T-helper 2 cell treated with Interferon-gamma antibody and Interleukin-4, amounts not matched to agents 100 ng/mL and 5 ng/mL, for 36 hours (primary cell): ENCODE data around the gene APOL2. TPM values are rescaled to one million over a fixed set of nuclear protein-coding genes. Genes with fewer than 3 reads are reported as not detected.
"Not testable (repeated sequence)": the region's sequence is repeated elsewhere in the genome, so short reads cannot be mapped to it uniquely, and the experiment has no call there.

Source experiments
- intact Hi-C: fragments of 100-400 bp; cut with micrococcal nuclease; formaldehyde crosslinking; loops from one replicate; pipeline ENCODE4 v1.15.1; 2023
- total RNA-seq: library from RNA; stranded (reverse); gene quantifications from 2 replicates; pipeline ENCODE4 v1.2.3, GENCODE V29; 2022

Gene APOL2
- total RNA-seq, 1 donor from 2014 or later, result 89.9 TPM

DNA sequence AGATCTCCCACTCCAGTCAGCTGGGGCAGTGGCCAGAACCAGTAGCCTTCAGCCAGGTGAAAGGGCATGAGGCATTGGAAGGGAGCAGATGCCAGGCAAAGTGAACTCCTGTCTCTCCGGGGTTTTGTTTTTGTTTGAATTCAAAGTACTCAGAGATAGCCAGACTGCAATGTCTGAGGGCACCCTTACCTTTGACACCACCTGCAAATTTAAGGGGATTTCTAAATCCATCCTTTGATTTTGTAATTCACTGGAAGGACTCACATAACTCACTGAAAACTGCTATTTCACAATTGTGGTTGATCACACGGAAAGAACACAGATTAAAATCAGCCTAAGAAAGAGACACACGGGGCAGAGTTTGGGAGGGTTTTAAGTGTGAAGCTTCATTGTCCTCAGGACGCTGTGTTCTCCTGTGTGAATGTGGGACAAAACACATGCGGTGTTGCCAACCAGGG is 23.9 kb upstream of the APOL2 start:
- intact Hi-C loops, result not testable (repeated sequence)

DNA sequence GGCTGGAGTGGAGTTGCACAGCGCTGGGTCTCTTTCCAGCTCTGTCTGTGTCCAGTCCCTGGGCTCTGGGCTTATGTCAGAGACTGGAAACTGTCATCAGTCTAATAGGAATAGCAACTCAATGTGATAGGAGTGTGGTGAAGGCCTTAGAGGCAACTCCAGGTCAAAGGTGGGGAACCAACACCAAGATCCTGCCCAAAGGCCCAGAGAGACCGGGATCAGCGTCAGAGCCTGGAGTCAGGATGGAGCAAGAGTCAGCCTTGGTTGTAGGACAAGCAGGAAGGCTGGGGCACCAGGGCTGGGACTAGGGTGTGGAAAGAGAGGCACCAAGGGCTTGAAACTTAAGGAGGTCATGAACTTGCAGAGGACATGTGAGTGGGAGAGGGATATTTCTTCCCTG is 23.0 kb upstream of the APOL2 start:
- intact Hi-C loops, result not testable (repeated sequence)

DNA sequence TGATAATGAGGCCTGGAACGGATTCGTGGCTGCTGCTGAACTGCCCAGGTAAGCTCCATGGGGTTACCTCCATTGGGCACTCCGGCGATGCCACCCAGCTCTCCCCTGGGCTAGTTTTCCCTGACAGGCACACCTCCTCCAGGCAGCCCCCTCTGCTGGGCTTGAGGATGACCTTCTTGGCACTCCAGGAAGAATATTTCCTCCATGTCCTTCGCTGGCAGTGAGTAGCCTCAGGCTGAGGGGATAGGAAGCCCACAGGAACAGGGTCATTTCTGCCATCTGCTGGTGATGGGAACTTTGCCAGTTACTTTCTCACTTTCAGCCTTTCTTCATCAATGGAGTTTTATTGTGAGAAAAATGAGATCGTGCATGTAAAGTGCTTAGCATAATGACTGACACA is 22.3 kb upstream of the APOL2 start:
- intact Hi-C loops, result not testable (repeated sequence)

DNA sequence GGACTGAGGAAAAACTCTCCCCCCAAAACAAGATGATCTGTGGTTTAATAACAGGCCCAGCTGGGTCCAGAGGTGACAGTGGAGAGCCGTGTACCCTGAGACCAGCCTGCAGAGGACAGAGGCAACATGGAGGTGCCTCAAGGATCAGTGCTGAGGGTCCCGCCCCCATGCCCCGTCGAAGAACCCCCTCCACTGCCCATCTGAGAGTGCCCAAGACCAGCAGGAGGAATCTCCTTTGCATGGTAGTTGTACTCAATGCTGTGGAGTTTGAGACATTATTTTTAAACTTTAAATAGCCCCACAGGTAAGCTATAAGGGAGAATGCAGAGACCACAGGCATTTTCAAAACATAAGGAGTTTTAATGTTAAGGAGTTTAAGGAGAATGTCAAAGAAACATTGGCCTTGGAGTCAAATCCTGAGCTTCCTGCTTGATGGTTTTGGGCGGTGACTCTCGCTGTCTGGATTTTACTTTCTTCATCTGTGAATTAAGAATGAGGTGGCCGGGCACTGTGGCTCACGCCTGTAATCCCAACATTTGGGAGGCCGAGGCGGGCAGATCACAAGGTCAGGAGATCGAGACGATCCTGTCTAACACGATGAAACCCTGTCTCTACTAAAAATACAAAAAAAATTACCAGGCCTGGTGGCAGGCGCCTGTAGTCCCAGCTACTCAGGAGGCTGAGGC is 20.4 kb upstream of the APOL2 start:
- intact Hi-C loops, result no loop called here

DNA sequence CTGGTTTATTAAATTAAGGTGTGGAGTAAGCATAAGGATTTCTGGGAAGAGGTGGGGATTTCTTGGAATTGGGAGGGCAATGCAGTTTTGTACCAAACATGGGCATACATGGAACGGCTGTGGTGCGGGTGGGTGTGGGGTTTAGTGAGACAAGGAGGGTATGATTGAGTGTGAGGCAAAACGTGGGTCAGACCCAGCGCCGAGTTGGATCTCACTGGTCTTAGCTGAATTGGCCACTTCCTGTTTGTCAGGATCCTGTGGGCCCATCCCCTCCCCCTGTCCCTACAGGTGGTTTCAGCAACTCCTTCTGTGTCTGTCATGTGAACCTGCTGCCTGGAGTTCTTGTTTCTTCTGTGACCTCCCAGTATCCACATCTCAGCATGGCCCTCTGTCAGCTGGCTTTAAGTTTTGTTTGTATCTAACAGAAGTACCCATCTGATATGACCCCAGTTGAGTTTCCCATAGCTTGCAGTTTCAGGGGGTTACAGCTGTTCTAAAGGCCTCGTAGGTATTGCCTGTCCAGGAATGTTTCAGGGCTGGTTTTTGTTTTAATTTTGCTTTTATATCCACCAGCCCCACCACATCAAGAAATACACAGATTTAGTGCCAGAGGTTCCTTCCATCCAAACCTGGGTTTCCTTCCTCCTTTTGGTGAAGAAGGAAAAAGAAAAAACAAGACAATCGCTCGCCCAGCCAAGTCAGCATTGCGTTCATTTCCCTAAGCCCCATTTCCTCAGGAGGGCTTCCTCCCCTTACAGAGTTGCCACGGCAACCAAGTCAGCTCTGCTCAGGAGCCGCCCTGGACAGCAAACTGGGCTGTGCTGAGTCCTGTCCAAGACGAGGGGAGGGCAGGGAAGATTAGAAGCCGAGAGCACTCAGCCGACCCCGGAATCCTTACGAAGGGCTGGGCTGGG is 19.6 kb upstream of the APOL2 start:
- intact Hi-C loops, result no loop called here

DNA sequence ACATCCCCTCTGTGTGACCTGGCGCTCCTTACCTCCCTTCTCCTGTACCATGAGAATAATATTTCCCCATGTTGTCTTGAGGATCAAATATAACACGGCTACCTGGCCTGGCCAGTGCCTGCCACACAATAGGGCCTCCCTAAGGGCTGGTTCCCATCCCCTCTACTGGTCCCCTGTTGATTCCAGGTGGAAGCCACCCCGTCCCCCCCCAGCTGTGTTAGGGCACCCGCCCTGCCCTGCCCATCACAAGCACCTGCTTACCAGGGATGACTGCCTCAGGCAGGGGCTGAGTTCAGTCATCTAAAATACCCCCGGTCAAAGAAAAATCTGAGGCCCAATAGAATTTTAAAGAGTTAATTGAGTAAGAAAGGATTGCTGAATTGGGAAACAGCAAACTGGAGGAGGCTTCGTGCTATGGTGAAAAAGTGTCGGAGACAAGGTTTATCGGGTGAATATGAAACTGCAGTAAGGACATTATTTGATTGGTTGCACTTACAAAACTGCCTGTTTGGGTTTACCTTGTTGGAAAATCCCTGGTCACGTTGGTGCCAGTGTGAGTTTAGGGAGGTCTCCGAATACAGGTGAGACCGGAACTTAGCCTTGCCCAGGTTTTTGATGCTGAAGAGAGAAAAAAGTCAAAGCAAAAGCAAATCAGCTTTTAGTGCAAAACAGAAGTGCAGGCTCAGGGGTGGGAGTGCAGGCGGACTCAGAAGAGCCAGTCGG is 18.8 kb upstream of the APOL2 start:
- intact Hi-C loops, result no loop called here

DNA sequence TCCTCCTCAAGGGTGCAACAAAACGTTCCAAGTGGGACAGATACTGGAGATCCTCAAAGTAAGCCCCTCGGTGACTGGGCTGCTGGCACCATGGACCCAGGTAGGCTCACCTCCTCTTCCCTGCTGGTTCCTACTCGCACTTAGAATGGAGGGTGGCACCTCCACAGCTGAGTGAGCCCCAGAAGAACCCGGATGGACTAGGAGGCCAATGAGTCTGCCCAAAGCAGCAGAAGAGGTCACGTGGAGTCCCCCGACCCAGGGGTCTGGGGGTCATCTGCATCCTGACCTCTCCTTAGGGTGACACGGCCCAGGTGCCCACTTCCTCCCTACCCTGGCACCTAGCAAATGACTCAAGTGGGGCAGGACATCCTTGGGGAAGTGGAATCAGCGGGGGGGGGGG is 18.0 kb upstream of the APOL2 start:
- intact Hi-C loops, result no loop called here

DNA sequence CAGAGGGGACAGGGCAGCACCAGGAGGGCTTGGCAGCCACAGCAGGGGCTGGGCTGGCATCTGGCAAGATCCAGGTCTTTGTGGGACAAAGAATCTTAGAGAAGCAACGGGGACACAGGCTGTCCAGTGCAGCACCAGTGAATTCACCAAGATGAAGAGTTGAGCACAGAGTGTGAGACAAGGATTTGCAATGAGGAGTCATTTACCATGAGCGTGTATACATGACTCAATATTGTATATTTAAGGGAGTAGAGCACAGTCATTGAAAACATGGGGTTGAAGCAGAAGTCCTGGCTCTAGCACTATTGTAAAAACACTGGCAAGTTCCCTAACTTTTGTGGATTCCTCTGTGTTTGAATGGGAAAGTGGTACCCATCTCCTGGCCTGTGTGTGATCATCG is 17.2 kb upstream of the APOL2 start:
- intact Hi-C loops, result no loop called here

DNA sequence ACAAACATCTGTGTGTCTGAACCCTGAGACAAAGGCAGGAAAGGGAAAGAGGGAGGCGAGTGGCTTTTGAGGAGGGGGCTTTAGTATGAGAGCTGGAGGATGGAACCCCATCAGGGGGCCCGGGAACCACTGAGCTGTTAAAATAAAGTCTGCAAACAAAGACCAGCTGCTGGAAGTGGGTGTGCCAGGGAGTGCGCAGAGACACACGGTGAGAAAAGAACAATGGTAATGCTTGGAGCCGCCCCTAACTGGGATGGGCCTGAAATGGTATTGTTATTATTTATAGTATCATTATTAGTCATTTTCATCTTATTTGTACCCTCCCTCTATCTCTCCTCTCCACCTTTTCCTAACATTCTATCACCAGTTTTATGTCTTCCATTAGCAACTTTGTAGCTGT is 16.2 kb upstream of the APOL2 start:
- intact Hi-C loops, result not testable (repeated sequence)

DNA sequence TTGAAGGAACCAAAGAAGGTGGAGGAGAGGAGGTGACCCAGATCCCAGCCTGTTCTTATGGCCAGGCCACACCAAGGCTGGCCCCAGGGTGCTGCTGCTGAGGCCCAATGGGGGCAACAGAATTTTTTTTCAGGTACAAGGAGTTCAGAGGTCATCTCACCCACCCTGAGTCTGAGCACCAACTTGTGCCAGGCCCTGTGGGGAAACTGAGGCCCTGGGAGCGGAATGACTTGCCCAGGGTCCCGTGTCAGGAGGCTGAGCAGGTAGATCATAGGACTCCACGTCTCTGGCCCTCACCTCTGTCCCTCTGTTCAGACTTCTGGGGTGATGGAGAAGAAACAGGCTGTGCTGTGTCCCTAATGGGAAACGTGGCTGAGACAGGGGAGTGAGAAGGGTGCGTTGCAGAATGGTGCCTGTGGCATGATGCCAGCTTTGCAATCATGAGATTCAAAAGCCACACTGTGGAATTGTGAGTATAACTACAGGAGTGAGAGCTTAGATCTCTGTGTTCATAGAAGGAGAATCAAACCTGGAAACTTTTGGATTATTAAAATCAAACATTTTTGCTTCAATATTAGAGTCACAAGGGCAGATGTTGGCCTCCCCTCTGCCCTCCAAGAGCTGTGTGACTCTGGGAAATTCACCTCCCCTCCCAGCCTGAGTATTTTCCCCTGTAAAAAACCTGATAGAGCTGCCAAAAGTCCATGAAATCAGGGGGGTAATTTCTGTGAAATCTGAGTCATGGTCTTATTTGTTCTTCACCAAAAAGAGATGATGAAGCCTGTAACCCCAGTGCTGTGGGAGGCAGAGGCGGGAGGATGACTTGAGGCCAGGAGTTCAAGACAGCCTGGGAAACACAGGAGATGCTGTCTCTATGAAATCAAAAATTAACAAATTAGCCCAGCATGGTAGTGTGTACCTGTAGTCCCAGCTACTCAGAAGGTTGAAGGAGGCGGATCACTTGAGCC is 14.5 kb upstream of the APOL2 start:
- intact Hi-C loops, result loop anchor here (1.0 kb wide), 1 partner anchor 15 kb away; the partner anchor contains the start of gene APOL2

DNA sequence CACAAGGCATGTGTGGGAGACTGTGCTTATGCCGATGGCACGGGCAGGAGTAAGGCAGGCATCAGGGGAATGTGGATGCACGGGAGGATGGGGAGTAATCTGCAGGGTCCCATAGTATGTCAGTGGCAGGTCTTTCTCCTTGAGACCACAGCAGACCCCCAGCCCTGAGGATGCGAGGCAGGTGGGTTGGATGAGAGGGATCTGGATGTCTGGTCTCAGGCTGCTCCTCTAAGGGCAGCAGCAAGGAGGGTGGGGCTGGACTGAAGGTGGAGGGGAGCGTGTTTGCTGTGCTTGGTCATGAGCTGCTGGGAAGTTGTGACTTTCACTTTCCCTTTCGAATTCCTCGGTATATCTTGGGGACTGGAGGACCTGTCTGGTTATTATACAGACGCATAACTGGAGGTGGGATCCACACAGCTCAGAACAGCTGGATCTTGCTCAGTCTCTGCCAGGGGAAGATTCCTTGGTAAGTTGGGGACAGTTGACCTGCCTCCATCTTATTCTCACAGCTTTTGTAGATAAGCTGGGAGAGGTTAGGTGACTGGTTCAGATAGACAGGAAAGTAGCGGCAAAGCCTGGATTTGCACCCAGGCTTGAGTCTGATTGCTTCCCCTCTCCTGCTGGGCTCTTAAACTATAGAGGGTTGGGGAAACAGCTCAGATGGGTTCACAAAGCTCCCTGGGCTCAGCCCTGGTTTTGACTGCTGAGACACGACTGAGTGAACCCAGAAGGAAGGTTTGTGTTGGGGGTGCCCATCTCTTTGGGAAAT is 13.6 kb upstream of the APOL2 start, which contains the start of gene APOL1:
TSS of gene APOL1 (plus strand) at position 380 of the 769 bp plus-strand sequence. CDS start 1,823 bp downstream, outside the sequence.
- intact Hi-C loops, result loop anchor here (1.0 kb wide), 1 partner anchor 14 kb away; the partner anchor contains the start of gene APOL2

DNA sequence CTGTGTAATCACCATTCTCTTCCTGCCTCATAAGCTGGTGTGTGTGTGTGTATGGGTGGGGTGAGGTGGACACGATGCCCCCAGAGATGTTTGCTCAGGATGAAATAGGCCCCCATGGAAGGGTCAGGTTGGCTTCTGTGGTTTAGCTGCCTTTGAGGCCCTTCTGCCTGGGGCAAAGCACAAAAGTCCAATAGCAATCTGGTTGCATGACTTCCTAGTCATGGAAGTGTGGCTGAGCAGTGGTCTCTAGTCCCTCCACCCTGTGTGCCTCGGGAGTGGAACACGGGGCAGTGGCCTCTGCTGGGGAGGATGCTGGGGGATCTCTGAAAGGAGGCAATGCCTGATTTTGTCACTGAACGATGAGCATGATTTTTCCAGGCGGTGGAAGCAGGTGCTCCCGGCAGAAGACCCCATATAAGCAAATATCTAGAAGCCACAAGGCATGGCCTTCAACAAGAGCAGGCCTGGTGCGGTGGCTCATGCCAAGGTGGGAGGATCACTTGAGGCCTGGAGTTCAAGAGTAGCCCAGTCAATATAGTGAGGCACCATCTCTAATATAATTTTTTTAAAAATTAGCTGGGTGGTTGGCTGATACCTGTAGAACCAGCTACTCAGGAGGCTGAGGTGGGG is 12.8 kb upstream of the APOL2 start:
- intact Hi-C loops, result not testable (repeated sequence)

DNA sequence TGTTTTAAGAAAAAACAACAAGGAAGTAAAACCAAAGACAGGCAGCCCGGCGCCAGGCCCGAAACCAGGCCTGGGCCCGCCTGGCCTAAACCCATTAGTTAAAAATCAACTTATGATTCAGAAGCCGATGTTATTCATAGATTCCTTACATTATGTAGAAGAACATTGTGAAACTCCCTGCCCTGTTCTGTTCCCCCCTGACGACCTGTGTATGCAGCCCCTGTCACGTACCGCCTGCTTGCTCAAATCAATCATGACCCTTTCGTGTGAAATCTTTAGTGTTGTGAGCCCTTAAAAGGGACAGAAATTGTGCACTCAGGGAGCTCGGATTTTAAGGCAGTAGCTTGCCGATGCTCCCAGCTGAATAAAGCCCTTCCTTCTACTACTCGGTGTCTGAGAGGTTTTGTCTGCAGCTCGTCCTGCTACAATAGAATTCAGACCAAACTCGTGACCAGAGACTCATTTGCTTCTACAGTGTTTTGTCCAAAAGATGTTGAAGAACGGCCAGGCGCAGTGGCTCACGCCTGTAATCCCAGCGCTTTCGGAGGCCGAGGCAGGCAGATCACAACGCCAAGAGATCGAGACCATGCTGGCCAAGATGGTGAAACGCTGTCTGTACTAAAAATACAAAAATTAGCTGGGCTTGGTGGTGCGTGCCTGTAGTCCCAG is 11.1 kb upstream of the APOL2 start:
- intact Hi-C loops, result not testable (repeated sequence)

DNA sequence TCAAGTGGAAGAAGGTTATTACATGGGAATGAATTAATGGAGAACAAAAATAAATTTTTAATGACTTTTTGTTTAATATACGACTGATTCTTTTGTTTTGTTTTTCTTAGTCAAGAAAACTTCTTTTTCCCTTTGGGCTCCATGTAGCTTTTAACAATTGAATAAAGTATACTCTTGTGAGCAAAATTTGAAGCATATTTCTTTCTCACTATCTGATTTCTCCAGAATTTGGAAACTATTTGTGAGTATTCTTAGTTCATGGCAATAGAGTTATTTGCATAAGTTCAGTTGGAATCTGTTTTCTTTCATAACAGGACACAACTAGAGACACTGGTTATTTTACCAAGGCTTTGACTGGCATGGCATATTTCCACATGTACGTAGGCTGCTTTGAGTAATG is 9.8 kb upstream of the APOL2 start:
- intact Hi-C loops, result no loop called here

DNA sequence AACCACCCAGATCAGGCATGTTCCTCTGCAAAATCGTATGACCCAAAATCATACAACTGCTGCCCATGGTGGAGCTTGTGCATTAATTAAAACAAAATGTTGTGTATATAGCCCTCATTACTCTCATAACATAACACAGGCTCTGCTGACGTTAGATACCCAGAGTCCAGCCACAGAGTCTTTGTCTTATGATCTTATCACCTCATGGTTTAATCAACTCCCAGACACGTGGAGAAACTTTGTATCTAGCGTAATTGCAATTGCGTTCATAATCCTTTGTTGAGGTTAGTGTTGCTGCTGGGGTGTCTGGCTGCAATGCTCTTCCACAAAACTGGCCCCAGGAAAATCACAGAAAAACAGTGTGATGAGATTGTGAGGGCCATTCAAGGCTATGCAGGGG is 8.6 kb upstream of the APOL2 start:
- intact Hi-C loops, result no loop called here

DNA sequence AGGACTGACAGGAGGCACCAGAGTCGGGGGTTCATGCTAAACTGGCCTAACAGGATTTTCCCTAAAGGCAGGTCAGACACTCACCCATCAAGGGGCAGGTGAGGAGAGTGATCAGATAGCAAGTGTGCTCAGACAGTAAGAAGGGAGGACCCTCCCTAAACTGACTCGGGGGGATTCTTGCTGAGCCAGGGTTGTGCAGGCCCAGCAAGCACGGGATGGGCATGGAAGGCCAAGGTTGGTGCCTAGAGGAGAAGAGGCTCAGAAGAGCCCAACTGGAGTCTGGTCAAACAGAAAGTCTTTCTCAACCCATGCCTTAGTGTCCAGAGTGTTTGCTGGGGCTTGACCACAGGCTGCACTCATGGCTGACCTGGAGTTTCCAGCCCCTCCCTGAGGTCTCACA is 7.4 kb upstream of the APOL2 start:
- intact Hi-C loops, result no loop called here

DNA sequence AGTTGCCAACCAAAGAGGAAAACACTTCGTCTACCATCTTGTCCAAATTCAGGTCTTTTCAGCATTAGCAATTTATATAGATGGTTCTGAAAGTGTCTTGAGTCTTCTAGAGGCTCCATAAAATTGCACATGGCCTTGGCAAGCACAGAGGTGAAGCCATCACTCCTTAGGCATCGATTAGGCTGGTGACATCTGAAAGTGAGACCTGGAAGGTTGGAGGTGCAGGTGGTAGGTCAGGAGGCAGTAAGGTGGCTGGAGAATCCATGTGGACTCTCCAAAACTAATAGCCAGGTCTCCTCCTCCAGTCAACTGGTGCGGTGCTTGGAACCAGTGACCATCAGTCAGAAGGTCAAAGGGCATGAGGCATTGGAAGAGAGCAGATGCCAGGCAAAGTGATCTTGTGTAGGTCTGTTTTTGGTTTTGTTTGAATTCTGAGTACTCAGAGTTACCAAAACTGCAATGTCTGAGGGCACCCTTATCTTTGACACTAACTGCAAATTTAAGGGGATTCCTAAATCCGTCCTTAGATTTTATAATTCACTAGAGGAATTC is 6.6 kb upstream of the APOL2 start:
- intact Hi-C loops, result no loop called here
